OCI-LY7 (cell line): ENCODE results near the gene ENO2. TPM values are rescaled to one million over a fixed set of nuclear protein-coding genes. Genes with fewer than 3 reads are reported as not detected.

Source experiments
- BruUV-seq: library from RNA; stranded (reverse); fragments of 400-500 nt; replicated peaks from 2 replicates; lab custom pipeline; 2021; lab: Mats Ljungman, UMichigan
- CTCF ChIA-PET: fragments of 300-600 bp; sonication (Branson Sonifier 250); formaldehyde crosslinking; loops from one replicate; lab custom pipeline; 2022; ENCODE audit warnings: antibody characterized with exemption; ENCODE audit not compliant: unreplicated experiment; lab: Charles Lee
- POLR2A ChIA-PET: fragments of 300-600 bp; sonication (Branson Sonifier 250); formaldehyde crosslinking; loops from one replicate; lab custom pipeline; 2022; ENCODE audit warnings: antibody characterized with exemption; lab: Charles Lee
- DNase-seq: peaks from one replicate; pipeline ENCODE4 v3.0.0-alpha.2; 2015; ENCODE audit warnings: low spot score
- H2AFZ ChIP-seq: fragments of 200-600 bp; sonication (generic), shearing (Covaris generic); 2 replicates; pipeline ENCODE4 v1.6.1; 2014; ENCODE audit warnings: mild to moderate bottlenecking, antibody characterized with exemption, low read length, moderate library complexity
- H3K27ac ChIP-seq: fragments of 200-600 bp; sonication (generic); 2 replicates; pipeline ENCODE4 v1.5.1; 2014; ENCODE audit warnings: mixed run types, low read depth, mild to moderate bottlenecking, moderate library complexity, low read length, inconsistent platforms; ENCODE audit not compliant: poor library complexity, severe bottlenecking
- H3K36me3 ChIP-seq: fragments of 200-600 bp; sonication (generic); 2 replicates; pipeline ENCODE4 v1.6.1; 2014; ENCODE audit warnings: mild to moderate bottlenecking, antibody characterized with exemption, low read length, moderate library complexity, mixed read lengths; ENCODE audit not compliant: insufficient read depth
- H3K4me1 ChIP-seq: fragments of 200-600 bp; sonication (generic); 2 replicates; pipeline ENCODE4 v1.5.1; 2014; ENCODE audit warnings: mild to moderate bottlenecking, low read length; ENCODE audit not compliant: insufficient read depth, poor library complexity, severe bottlenecking
- H3K4me2 ChIP-seq: fragments of 200-600 bp; sonication (generic); 2 replicates; pipeline ENCODE4 v1.6.1; 2014; ENCODE audit warnings: mild to moderate bottlenecking, low read length
- H3K4me3 ChIP-seq: fragments of 200-600 bp; sonication (generic); 2 replicates; pipeline ENCODE4 v1.5.1; 2014; ENCODE audit warnings: mild to moderate bottlenecking, low read depth, low read length; ENCODE audit not compliant: poor library complexity, severe bottlenecking
- H3K79me2 ChIP-seq: fragments of 200-600 bp; sonication (generic); 2 replicates; pipeline ENCODE4 v1.6.1; 2016; ENCODE audit warnings: low read depth, mild to moderate bottlenecking, low read length, moderate library complexity, mixed read lengths; ENCODE audit not compliant: insufficient read depth
- H3K9me2 ChIP-seq: fragments of 200-600 bp; sonication (generic); 2 replicates; pipeline ENCODE4 v1.6.1; 2016; ENCODE audit warnings: mild to moderate bottlenecking, low read length, mixed read lengths; ENCODE audit not compliant: insufficient read depth
- H3K9me3 ChIP-seq: fragments of 200-600 bp; sonication (generic); 2 replicates; pipeline ENCODE4 v1.6.1; 2014; ENCODE audit warnings: mild to moderate bottlenecking, mixed run types, low read length, mixed read lengths
- H4K20me1 ChIP-seq: fragments of 200-600 bp; sonication (generic); 2 replicates; pipeline ENCODE4 v1.6.1; 2014; ENCODE audit warnings: mild to moderate bottlenecking, antibody characterized with exemption, low read length, moderate library complexity, mixed read lengths; ENCODE audit not compliant: insufficient read depth
- EZH2phosphoT487 ChIP-seq: fragments of 200-600 bp; sonication (generic); IDR thresholded peaks from 2 replicates; pipeline ENCODE4 v1.6.1; 2018; ENCODE audit warnings: low read depth, borderline replicate concordance, mild to moderate bottlenecking, mixed run types, antibody characterized with exemption, low read length, moderate library complexity, mixed read lengths
- intact Hi-C: fragments of 100-400 bp; cut with micrococcal nuclease; formaldehyde crosslinking; loops from one replicate; pipeline ENCODE4 v1.10.0; 2022; ENCODE audit not compliant: unreplicated experiment
- total RNA-seq, 2 experiments: library from RNA; depleted of rRNA in 1 of 2; stranded (reverse); fragments of >200 nt in 1 of 2; shearing (Covaris generic) in 1 of 2; gene quantifications; 2 replicates each; pipeline ENCODE4 v1.2.3, GENCODE V29; 2014 to 2022
- TF ChIP-seq, protein P1 (sequence below): fragments of 200-600 bp; sonication (generic); conservative IDR thresholded peaks from 2 replicates; pipeline ENCODE4 v1.5.1; 2014; ENCODE audit warnings: mild to moderate bottlenecking, antibody characterized with exemption, low read length, moderate library complexity, mixed read lengths

ENO2 gene
- total RNA-seq, 2 experiments from 2014 or later, result 24.9 to 89.5 TPM

DNA sequence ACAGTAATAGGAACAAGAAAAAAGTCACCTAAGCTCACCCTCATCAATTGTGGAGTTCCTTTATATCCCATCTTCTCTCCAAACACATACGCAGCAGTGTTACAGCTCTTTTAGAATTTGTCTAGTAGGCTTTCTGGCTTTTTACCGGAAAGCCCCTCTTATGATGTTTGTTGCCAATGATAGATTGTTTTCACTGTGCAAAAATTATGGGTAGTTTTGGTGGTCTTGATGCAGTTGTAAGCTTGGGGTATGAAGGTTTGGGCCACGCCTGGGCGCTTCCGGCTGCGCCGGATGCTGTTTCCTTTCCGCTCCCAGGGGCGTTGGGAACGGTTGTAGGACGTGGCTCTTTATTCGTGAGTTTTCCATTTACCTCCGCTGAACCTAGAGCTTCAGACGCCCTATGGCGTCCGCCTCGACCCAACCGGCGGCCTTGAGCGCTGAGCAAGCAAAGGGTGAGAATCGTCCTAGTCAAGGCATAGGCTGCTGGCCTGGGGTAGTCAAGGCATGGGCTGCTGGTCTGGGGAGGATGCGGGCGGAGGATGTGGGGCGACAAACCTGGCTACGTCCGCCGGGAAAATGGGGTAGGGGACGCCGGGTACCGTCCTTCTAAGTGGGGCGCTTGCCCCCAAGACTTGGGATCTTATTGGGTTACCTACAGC lies 29.5 kb downstream of the ENO2 start, which contains the start of the genes C12orf57 and RNU7-1:
Gene C12orf57, plus strand, starts transcription at position 301 of the 659 bp plus-strand sequence. Its CDS starts 100 bp downstream, at position 401.
Gene RNU7-1, plus strand, starts transcription at position 95 of the 659 bp plus-strand sequence.
- Histone ChIP-seq H3K27ac (peak within 1 kb of the TSS; percentile 96), H3K36me3 (no peaks in the 10 kb centered on the region), H2AFZ (peak within 1 kb of the TSS; percentile 53; the same call in 1 of the 2 replicates), H4K20me1 (no peaks in the 10 kb centered on the region), H3K9me2 (no peaks in the 10 kb centered on the region), H3K4me3 (peak within 1 kb of the TSS; percentile 73), H3K4me1 (peaks cover 41% of the 10 kb centered on the region), H3K4me2 (peak within 1 kb of the TSS; percentile 89), H3K79me2 (peaks cover 9% of the 10 kb centered on the region; the same call in 1 of the 2 replicates), H3K9me3 (no peaks in the 10 kb centered on the region)
- TF ChIP-seq, protein P1, sequence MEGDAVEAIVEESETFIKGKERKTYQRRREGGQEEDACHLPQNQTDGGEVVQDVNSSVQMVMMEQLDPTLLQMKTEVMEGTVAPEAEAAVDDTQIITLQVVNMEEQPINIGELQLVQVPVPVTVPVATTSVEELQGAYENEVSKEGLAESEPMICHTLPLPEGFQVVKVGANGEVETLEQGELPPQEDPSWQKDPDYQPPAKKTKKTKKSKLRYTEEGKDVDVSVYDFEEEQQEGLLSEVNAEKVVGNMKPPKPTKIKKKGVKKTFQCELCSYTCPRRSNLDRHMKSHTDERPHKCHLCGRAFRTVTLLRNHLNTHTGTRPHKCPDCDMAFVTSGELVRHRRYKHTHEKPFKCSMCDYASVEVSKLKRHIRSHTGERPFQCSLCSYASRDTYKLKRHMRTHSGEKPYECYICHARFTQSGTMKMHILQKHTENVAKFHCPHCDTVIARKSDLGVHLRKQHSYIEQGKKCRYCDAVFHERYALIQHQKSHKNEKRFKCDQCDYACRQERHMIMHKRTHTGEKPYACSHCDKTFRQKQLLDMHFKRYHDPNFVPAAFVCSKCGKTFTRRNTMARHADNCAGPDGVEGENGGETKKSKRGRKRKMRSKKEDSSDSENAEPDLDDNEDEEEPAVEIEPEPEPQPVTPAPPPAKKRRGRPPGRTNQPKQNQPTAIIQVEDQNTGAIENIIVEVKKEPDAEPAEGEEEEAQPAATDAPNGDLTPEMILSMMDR, result no peak
- ChIA-PET CTCF (interaction anchor here (1.1 to 6.0 kb wide), 4 partner anchors 8 to 167 kb away, joined by 3 to 110 read pairs (median 4); no protein-coding TSS in a partner anchor), POLR2A (interaction anchor here (0.5 to 5.6 kb wide), 34 partner anchors 8 to 710 kb away, joined by 3 to 155 read pairs (median 4); partner anchors contain the start of genes C1R, C1RL, CDCA3 and EMG1)
- TSS peak; percentile 83 for BruUV-seq
- peak; percentile 95 for DNase-seq
- intact Hi-C loops, result loop anchor here (1.0 to 2.0 kb wide), 5 partner anchors 16 to 165 kb away; partner anchors contain the start of genes C1R, C1RL and LPCAT3

DNA sequence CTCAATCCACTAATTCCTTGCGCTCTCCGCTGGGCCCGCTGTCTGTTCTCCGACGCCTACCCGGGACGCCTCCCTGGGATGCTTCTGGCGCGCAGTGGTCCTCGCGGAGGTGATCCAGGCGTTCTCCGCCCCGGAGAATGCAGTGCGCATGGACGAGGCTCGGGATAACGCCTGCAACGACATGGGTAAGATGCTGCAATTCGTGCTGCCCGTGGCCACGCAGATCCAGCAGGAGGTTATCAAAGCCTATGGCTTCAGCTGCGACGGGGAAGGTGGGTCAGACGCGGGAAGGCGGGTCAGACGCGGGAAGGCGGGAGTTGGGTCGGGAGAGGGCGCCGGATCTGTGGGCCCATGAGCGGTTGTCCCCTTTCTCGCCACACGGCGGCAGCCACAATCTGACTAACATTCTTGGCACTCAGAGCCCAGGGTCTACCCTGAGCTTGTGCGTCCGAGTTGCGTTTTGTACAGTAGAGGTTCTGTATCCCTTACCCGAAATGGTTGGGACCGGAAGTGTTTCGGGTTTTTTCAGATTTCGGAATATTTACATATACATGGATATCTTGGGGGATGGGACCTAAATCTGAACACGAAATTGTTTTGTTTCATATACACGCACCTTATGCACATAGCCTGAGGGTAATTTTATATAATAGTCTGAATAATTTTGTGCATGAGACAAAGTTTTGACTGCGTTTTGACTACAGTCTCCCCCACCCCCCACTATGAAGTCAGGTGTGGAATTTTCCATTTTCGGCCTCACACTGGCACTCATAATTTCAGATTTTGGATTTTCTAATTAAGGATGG lies 30.2 kb downstream of the ENO2 start:
- Histone ChIP-seq H3K36me3 (no peaks in the 10 kb centered on the region), H4K20me1 (no peaks in the 10 kb centered on the region), H3K79me2 (peaks cover 9% of the 10 kb centered on the region; the same call in 1 of the 2 replicates), H2AFZ (peak overlapping the region; percentile 53; the same call in 1 of the 2 replicates), H3K4me2 (peak overlapping the region; percentile 89), H3K27ac (peak overlapping the region; percentile 96), H3K4me1 (peaks cover 49% of the 10 kb centered on the region), H3K9me2 (no peaks in the 10 kb centered on the region), H3K4me3 (peak overlapping the region; percentile 73), H3K9me3 (no peaks in the 10 kb centered on the region)
- no peak for TF ChIP-seq EZH2phosphoT487
- TF ChIP-seq, protein P1, result peak; percentile 93
- no TSS peak for BruUV-seq
- POLR2A ChIA-PET, result interaction anchor here (0.7 to 5.6 kb wide), 26 partner anchors 8 to 698 kb away, joined by 3 to 155 read pairs (median 4); partner anchors contain the start of genes C1R, C1RL, CDCA3 and EMG1
- peak; percentile 96 for DNase-seq
- intact Hi-C loops, result loop anchor here (1.0 to 2.0 kb wide), 5 partner anchors 16 to 164 kb away; partner anchors contain the start of genes C1R, C1RL and LPCAT3
- CTCF ChIA-PET, result interaction anchor here (0.6 to 6.0 kb wide), 6 partner anchors 8 to 167 kb away, joined by 3 to 110 read pairs (median 4); no protein-coding TSS in a partner anchor
